Glutamatergic neuron (in vitro differentiated cells): ENCODE measurements around the gene RASIP1. TPM values are rescaled to one million over a fixed set of nuclear protein-coding genes. Genes with fewer than 3 reads are reported as not detected.
A peak's percentile ranks its signal among the peaks of the same experiment; 100 is the strongest.

Experiments used
- DNase-seq: peaks from one replicate; pipeline ENCODE4 v3.0.0; 2022
- H3K27ac Mint-ChIP-seq: one replicate; pipeline ENCODE4 v1.8.0; 2020; ENCODE audit warnings: mild to moderate bottlenecking, mixed read lengths, inconsistent platforms; ENCODE audit not compliant: unreplicated experiment
- H3K27me3 Mint-ChIP-seq: one replicate; pipeline ENCODE4 v1.8.0; 2020; ENCODE audit warnings: mild to moderate bottlenecking, moderate library complexity, mixed read lengths, inconsistent platforms; ENCODE audit not compliant: unreplicated experiment
- H3K36me3 Mint-ChIP-seq: one replicate; pipeline ENCODE4 v1.8.0; 2020; ENCODE audit warnings: mild to moderate bottlenecking, mixed read lengths, inconsistent platforms; ENCODE audit not compliant: unreplicated experiment
- H3K4me1 Mint-ChIP-seq: one replicate; pipeline ENCODE4 v1.8.0; 2020; ENCODE audit warnings: mild to moderate bottlenecking, low read depth, mixed read lengths, inconsistent platforms; ENCODE audit not compliant: unreplicated experiment
- H3K4me3 Mint-ChIP-seq: one replicate; pipeline ENCODE4 v1.8.0; 2020; ENCODE audit warnings: mild to moderate bottlenecking, mixed read lengths, inconsistent platforms; ENCODE audit not compliant: unreplicated experiment
- H3K9me3 Mint-ChIP-seq: one replicate; pipeline ENCODE4 v1.8.0; 2020; ENCODE audit warnings: mild to moderate bottlenecking, moderate library complexity, mixed read lengths, inconsistent platforms; ENCODE audit not compliant: unreplicated experiment
- total RNA-seq: library from RNA; stranded (reverse); fragmentation: NEBNext Ultra II Directional; extraction: Animal tissue kit (Norgen Biotek cat#: 25700); gene quantifications from one replicate; pipeline ENCODE4 v1.2.1, GENCODE V29; 2021; ENCODE audit not compliant: unreplicated experiment
- TF ChIP-seq, protein P1 (sequence below): fragments of 200-600 bp; sonication (generic); IDR thresholded peaks from one replicate; pipeline ENCODE4 v1.5.0; 2021; ENCODE audit not compliant: partially characterized antibody, unreplicated experiment

The RASIP1 gene
- total RNA-seq, 1 donor from 2014 or later: 6.2 TPM

DNA sequence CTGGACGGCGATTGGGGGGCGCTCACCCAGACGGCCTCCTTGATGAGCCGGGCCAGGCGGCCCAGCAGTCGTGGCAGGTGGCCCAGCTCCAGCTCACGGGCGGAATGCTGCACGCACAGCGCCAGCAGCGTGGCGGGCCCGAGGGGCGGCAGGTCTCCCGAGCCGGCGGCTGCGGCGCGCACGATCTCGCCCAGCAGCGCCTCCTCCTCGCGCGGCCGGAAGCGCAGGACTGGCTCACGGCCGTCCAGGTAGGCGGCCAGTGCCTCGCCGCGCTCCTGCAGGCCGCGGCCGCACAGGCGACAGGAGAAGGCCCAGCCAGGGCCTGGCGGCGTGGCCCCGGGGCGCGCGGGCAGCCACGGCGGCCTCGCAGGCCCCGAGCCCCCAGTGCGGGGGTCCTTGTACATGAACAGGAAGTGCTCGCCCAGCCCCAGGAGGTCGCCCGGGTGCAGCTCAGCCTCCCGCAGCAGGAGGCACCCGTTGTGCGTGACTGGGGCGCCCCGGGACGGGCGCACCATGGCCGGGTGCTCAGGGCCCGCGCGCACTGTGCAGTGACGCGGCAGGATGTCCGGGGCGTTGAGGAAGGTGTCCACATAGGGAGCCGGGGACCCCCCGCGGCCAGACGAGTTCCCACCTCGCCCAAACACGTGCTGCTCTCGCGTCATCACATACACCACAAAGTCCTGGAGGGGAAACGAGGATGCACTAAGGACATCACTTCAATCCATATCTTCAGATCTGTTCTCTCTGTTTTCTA is 11.3 kb downstream of the RASIP1 start:
- no peak overlapping the region for H3K4me3 Mint-ChIP-seq
- TF ChIP-seq, protein P1, sequence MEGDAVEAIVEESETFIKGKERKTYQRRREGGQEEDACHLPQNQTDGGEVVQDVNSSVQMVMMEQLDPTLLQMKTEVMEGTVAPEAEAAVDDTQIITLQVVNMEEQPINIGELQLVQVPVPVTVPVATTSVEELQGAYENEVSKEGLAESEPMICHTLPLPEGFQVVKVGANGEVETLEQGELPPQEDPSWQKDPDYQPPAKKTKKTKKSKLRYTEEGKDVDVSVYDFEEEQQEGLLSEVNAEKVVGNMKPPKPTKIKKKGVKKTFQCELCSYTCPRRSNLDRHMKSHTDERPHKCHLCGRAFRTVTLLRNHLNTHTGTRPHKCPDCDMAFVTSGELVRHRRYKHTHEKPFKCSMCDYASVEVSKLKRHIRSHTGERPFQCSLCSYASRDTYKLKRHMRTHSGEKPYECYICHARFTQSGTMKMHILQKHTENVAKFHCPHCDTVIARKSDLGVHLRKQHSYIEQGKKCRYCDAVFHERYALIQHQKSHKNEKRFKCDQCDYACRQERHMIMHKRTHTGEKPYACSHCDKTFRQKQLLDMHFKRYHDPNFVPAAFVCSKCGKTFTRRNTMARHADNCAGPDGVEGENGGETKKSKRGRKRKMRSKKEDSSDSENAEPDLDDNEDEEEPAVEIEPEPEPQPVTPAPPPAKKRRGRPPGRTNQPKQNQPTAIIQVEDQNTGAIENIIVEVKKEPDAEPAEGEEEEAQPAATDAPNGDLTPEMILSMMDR: no peak
- H3K36me3 Mint-ChIP-seq: peaks cover 12% of the 10 kb centered on the region
- H3K4me1 Mint-ChIP-seq: peaks cover 3% of the 10 kb centered on the region
- H3K27ac Mint-ChIP-seq: no peak overlapping the region
- peaks cover 9% of the 10 kb centered on the region for H3K9me3 Mint-ChIP-seq
- no peak for DNase-seq
- H3K27me3 Mint-ChIP-seq: peaks cover 6% of the 10 kb centered on the region

DNA sequence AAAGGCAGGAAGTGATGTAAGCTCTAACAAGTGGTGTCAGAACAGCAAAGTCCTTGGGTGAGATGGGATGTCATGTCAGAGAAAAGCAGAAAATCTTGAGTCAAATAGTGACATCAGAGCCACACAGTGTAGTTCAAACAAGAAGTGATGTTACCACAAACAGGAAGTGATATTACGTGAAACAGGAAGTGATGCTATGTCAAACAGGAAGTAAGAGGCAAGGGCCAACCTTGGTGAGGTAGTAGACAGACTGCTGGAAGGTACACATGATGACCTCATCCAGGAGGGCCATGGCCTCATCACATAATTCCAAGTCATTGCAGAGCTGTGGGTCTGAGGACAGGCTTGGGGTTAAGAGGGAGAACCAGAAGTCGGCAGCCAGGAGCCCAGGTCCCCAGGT is 13.9 kb downstream of the RASIP1 start:
- peaks cover 7% of the 10 kb centered on the region for H3K27me3 Mint-ChIP-seq
- no peak overlapping the region for H3K4me3 Mint-ChIP-seq
- H3K9me3 Mint-ChIP-seq: peaks cover 13% of the 10 kb centered on the region
- H3K36me3 Mint-ChIP-seq: peaks cover 9% of the 10 kb centered on the region
- no peak for DNase-seq
- peaks cover 3% of the 10 kb centered on the region for H3K4me1 Mint-ChIP-seq
- TF ChIP-seq, protein P1: no peak
- H3K27ac Mint-ChIP-seq: no peak overlapping the region

DNA sequence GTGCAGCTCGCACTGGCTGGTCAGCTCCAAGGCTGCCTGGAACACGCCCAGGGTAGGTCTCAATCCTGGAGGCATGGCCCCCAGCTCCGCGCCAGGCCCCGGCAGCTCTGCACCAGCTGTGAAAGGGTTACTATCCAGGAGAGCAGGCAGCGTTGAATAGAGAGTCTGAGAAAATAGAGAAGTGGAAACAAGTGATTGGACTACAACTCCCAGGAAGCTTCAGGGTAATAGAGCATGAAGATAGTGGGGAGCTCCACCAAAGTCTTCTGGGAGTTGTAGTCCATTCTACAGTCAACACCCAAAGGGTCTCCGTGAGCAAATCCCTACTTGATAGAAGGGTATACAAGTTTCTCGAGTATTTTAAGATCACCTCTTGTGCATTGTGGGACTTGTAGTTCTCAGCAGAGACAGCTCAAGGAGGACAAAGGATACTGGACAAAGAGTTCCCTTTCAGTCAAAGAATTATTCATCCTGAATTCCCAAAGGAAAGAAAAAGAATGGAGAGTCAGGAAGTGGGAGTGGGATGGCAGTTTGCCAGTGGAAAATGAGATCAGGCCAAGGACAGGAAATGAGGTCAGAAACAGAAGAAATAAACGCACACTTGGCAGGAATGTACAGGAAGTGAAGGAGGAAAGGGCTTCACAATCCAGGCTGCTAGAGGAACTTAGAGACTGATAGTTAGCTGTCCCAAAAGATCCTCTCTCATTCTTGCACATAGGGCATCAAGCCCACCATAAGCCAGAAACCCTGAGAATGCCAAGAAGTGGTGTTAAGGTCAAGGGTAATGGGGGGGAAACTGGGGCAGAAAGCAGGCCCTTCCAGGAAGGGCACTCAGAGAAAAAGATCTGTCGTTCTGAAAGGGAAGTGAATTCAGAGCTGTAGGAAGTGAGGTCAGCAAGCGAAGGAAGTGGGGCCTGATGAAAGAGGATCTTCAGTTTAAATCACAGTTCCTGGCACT is 15.3 kb downstream of the RASIP1 start:
- peak overlapping the region; percentile 75 for H3K27ac Mint-ChIP-seq
- H3K9me3 Mint-ChIP-seq: peaks cover 7% of the 10 kb centered on the region
- no peak for DNase-seq
- TF ChIP-seq, protein P1: no peak
- peaks cover 5% of the 10 kb centered on the region for H3K36me3 Mint-ChIP-seq
- peak overlapping the region; percentile 7 for H3K4me3 Mint-ChIP-seq
- peaks cover 5% of the 10 kb centered on the region for H3K27me3 Mint-ChIP-seq
- H3K4me1 Mint-ChIP-seq: peaks cover 5% of the 10 kb centered on the region

DNA sequence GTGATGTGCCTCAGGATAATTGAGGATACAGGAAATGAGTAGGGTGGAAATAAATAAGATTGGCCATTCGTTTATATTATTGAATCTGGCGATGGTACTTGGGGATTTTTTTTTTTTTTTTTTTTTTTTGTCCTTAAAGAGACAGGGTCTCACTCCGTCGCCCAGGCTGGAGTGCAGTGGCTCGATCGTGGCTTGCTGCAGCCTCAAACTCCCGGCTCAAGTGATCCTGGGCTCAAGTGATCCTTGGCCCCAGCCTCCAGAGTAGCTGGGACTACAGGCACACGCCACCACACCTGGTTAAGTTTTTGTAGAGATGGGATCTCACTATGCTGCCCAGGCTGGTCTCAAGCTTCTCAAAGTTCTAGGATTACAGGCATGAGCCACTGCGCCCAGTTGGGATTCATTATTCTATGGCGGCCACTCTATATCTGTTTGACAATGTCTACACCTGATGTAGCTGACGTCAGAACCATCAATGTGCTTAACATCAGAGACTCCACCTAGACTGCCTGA is 18.2 kb downstream of the RASIP1 start:
- Mint-ChIP-seq H3K9me3 (peaks cover 7% of the 10 kb centered on the region), H3K4me3 (peak overlapping the region; percentile 52), H3K36me3 (peaks cover 5% of the 10 kb centered on the region), H3K27ac (no peak overlapping the region), H3K4me1 (peaks cover 13% of the 10 kb centered on the region), H3K27me3 (peaks cover 8% of the 10 kb centered on the region)
- DNase-seq: no peak
- TF ChIP-seq, protein P1: no peak
